ENCODE data around the gene FAM120B.

GRCh38 chr6:170257376-170257775 lies 49.2 kb upstream of the FAM120B start:
- TF ChIP-seq POLR2A (IDR thresholded peaks at IDR 0.05) (no peak), CTCF (IDR thresholded peaks at IDR 0.05) (no peak)
